Effector memory CD4-positive, alpha-beta T cell (primary cell): Measurements from ENCODE around the gene RAB43.
"Not testable (repeated sequence)": the region's sequence is repeated elsewhere in the genome, so short reads cannot be mapped to it uniquely, and the experiment has no call there.

Experiments used
- DNase-seq, 3 donors: peaks; one replicate each; pipeline ENCODE4 v3.0.0-alpha.2; 2020
- H3K27ac ChIP-seq: 2 replicates; pipeline ENCODE4 v1.7.0; 2013; ENCODE audit warnings: mild to moderate bottlenecking, low read length, moderate library complexity; ENCODE audit not compliant: insufficient read depth, poor library complexity, severe bottlenecking
- H3K27me3 ChIP-seq: replicated peaks from 2 replicates; pipeline ENCODE4 v1.7.0; 2013; ENCODE audit warnings: mild to moderate bottlenecking, low read length; ENCODE audit not compliant: insufficient read depth, control insufficient read depth, poor library complexity, severe bottlenecking
- H3K36me3 ChIP-seq: 2 replicates; pipeline ENCODE4 v1.7.0; 2013; ENCODE audit warnings: mild to moderate bottlenecking, low read length, moderate library complexity; ENCODE audit not compliant: control insufficient read depth, insufficient read depth
- H3K4me1 ChIP-seq: 2 replicates; pipeline ENCODE4 v1.7.0; 2013; ENCODE audit warnings: low read length, mild to moderate bottlenecking; ENCODE audit not compliant: control insufficient read depth, insufficient read depth, poor library complexity, severe bottlenecking
- H3K4me3 ChIP-seq: 2 replicates; pipeline ENCODE4 v1.7.0; 2013; ENCODE audit warnings: low read length, low read depth, mild to moderate bottlenecking; ENCODE audit not compliant: insufficient read depth, poor library complexity, severe bottlenecking
- H3K9me3 ChIP-seq: 2 replicates; pipeline ENCODE4 v1.7.0; 2013; ENCODE audit warnings: mild to moderate bottlenecking, low read length, moderate library complexity; ENCODE audit not compliant: control insufficient read depth

The RAB43 gene

GRCh38 chr3:129139911-129140310 is 18.3 kb upstream of the RAB43 start:
- DNase-seq, result no peak
- peaks cover 42% of the 10 kb centered on the region for H3K36me3 ChIP-seq
- no peak overlapping the region for H3K4me3 ChIP-seq
- H3K27ac ChIP-seq, result no peak overlapping the region
- no peaks in the 10 kb centered on the region for H3K9me3 ChIP-seq
- no peaks in the 10 kb centered on the region for H3K27me3 ChIP-seq
- no peaks in the 10 kb centered on the region for H3K4me1 ChIP-seq

- H3K4me3 ChIP-seq, H3K27ac ChIP-seq, H3K27me3 ChIP-seq, DNase-seq, H3K4me1 ChIP-seq, H3K9me3 ChIP-seq: not testable (repeated sequence)
- H3K36me3 ChIP-seq, result peaks cover 58% of the 10 kb centered on the region
Measured at GRCh38 chr3:129136275-129136674, 14.7 kb upstream of the RAB43 start.

GRCh38 chr3:129132097-129132866 is 10.7 kb upstream of the RAB43 start:
- no peak overlapping the region for H3K4me3 ChIP-seq
- no peak overlapping the region for H3K27ac ChIP-seq
- H3K27me3 ChIP-seq, result no peaks in the 10 kb centered on the region
- H3K9me3 ChIP-seq, result no peaks in the 10 kb centered on the region
- peaks cover 58% of the 10 kb centered on the region for H3K36me3 ChIP-seq
- no peak for DNase-seq
- no peaks in the 10 kb centered on the region for H3K4me1 ChIP-seq

GRCh38 chr3:129131465-129132088 is 10.0 kb upstream of the RAB43 start:
- Histone ChIP-seq H3K9me3 (no peaks in the 10 kb centered on the region), H3K27me3 (no peaks in the 10 kb centered on the region), H3K4me3 (no peak overlapping the region), H3K4me1 (no peaks in the 10 kb centered on the region), H3K36me3 (peaks cover 59% of the 10 kb centered on the region), H3K27ac (no peak overlapping the region)
- no peak for DNase-seq

GRCh38 chr3:129130291-129130813 is 8.7 kb upstream of the RAB43 start:
- Histone ChIP-seq H3K4me3 (no peak overlapping the region), H3K36me3 (peaks cover 62% of the 10 kb centered on the region), H3K9me3 (no peaks in the 10 kb centered on the region), H3K27ac (no peak overlapping the region), H3K27me3 (no peaks in the 10 kb centered on the region), H3K4me1 (no peaks in the 10 kb centered on the region)
- DNase-seq, result no peak

- Histone ChIP-seq H3K27me3 (no peaks in the 10 kb centered on the region), H3K4me3 (no peak overlapping the region), H3K9me3 (no peaks in the 10 kb centered on the region), H3K27ac (no peak overlapping the region), H3K4me1 (no peaks in the 10 kb centered on the region), H3K36me3 (peaks cover 49% of the 10 kb centered on the region)
- DNase-seq, result no peak
Measured at GRCh38 chr3:129128357-129129155, 7.0 kb upstream of the RAB43 start.

GRCh38 chr3:129126726-129127280 is 5.2 kb upstream of the RAB43 start:
- peaks cover 10% of the 10 kb centered on the region for H3K4me1 ChIP-seq
- peaks cover 31% of the 10 kb centered on the region for H3K36me3 ChIP-seq

GRCh38 chr3:129123314-129124060 is 1.9 kb upstream of the RAB43 start:
- Histone ChIP-seq H3K27me3 (no peaks in the 10 kb centered on the region), H3K36me3 (peaks cover 11% of the 10 kb centered on the region), H3K9me3 (no peaks in the 10 kb centered on the region), H3K4me3 (no peak overlapping the region), H3K27ac (peak overlapping the region; percentile 4), H3K4me1 (peaks cover 15% of the 10 kb centered on the region)
- peak in 2 of 3 donors; percentile 12 to 25 for DNase-seq

More at GRCh38 chr3:129126726-129127280, 5.2 kb upstream of the RAB43 start:
- Histone ChIP-seq H3K27me3 (no peaks in the 10 kb centered on the region), H3K4me3 (no peak overlapping the region), H3K9me3 (no peaks in the 10 kb centered on the region), H3K27ac (no peak overlapping the region)
- DNase-seq, result no peak

- Histone ChIP-seq H3K27ac (peak overlapping the region; percentile 73), H3K9me3 (no peaks in the 10 kb centered on the region), H3K4me3 (no peak overlapping the region), H3K36me3 (peaks cover 8% of the 10 kb centered on the region), H3K27me3 (no peaks in the 10 kb centered on the region), H3K4me1 (peaks cover 24% of the 10 kb centered on the region)
- peak in 1 of 3 donors; percentile 8 for DNase-seq
Measured at GRCh38 chr3:129122412-129123011, 908 bp upstream of the RAB43 start.
